Ishikawa (cell line): ENCODE results near the gene STX18.

Experiments
- CEBPB ChIP-seq: IDR thresholded peaks from 2 replicates; pipeline ENCODE4 v1.6.1; 2012
- EGR1 ChIP-seq: IDR thresholded peaks from 2 replicates; pipeline ENCODE4 v1.6.1; 2012
- EP300 ChIP-seq: IDR thresholded peaks from 2 replicates; pipeline ENCODE4 v1.6.1; 2012; ENCODE audit warnings: borderline replicate concordance
- NFIC ChIP-seq: IDR thresholded peaks from 2 replicates; pipeline ENCODE4 v1.6.1; 2012
- RAD21 ChIP-seq: IDR thresholded peaks from 2 replicates; pipeline ENCODE4 v1.6.1; 2012; ENCODE audit warnings: low read depth
- TCF12 ChIP-seq: IDR thresholded peaks from 2 replicates; pipeline ENCODE4 v1.6.1; 2012; ENCODE audit warnings: low read depth
- TEAD4 ChIP-seq: IDR thresholded peaks from 2 replicates; pipeline ENCODE4 v1.6.1; 2012
- YY1 ChIP-seq: IDR thresholded peaks from 2 replicates; pipeline ENCODE4 v1.6.1; 2012; ENCODE audit warnings: low read depth
- TF ChIP-seq, protein P1 (sequence below): IDR thresholded peaks from 2 replicates; pipeline ENCODE4 v1.6.1; 2012
- TF ChIP-seq, protein P2 (sequence below): IDR thresholded peaks from 2 replicates; pipeline ENCODE4 v1.6.1; 2012; ENCODE audit warnings: low read depth, mild to moderate bottlenecking

DNA sequence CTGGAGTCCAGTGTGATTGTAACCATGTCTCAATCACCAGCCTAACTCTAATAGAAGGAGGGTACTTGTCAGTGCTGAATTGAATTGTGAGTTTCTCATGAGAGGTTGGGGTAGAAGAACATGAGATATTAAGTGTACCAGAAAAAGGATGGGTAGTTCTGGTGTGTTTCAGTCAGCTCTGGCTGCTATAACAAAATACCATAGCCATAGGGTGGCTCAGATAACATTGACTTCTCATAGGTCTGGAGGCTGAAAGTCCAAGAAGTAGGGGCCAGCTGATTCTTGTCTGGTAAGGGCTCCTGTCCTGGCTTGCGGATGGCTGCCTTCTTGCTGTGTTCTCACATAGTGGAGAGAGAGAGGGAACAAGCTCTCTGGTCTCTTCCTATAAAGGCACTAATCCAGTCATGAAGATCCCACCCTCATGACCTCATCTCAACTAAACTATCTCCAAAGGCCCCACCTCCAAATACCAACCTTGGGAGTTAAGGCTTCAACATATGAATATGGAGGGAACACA, 35.6 kb upstream of the STX18 start:
- TF ChIP-seq CEBPB (no peak), TCF12 (no peak), EGR1 (no peak), RAD21 (no peak), YY1 (no peak), EP300 (no peak), TEAD4 (no peak), NFIC (no peak)
- TF ChIP-seq, protein P1, sequence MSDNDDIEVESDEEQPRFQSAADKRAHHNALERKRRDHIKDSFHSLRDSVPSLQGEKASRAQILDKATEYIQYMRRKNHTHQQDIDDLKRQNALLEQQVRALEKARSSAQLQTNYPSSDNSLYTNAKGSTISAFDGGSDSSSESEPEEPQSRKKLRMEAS, result no peak
- TF ChIP-seq, protein P2, sequence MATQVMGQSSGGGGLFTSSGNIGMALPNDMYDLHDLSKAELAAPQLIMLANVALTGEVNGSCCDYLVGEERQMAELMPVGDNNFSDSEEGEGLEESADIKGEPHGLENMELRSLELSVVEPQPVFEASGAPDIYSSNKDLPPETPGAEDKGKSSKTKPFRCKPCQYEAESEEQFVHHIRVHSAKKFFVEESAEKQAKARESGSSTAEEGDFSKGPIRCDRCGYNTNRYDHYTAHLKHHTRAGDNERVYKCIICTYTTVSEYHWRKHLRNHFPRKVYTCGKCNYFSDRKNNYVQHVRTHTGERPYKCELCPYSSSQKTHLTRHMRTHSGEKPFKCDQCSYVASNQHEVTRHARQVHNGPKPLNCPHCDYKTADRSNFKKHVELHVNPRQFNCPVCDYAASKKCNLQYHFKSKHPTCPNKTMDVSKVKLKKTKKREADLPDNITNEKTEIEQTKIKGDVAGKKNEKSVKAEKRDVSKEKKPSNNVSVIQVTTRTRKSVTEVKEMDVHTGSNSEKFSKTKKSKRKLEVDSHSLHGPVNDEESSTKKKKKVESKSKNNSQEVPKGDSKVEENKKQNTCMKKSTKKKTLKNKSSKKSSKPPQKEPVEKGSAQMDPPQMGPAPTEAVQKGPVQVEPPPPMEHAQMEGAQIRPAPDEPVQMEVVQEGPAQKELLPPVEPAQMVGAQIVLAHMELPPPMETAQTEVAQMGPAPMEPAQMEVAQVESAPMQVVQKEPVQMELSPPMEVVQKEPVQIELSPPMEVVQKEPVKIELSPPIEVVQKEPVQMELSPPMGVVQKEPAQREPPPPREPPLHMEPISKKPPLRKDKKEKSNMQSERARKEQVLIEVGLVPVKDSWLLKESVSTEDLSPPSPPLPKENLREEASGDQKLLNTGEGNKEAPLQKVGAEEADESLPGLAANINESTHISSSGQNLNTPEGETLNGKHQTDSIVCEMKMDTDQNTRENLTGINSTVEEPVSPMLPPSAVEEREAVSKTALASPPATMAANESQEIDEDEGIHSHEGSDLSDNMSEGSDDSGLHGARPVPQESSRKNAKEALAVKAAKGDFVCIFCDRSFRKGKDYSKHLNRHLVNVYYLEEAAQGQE, result no peak
